ENCODE data around the gene BTC.
"Not testable (repeated sequence)": the region's sequence is repeated elsewhere in the genome, so short reads cannot be mapped to it uniquely, and the experiment has no call there.

Gene BTC

GRCh38 chr4:74794382-74795010, at the start of gene BTC:
BTC (minus strand) TSS chr4:74794523; CDS start chr4:74794325, 198 bp downstream.
- no peak for DNase-seq (ENCODE audit: insufficient read length, low spot score)
- no peak for FAIRE-seq

GRCh38 chr4:74840936-74841509, 46.7 kb upstream of the BTC start:
- no peak for FAIRE-seq
- no peak for DNase-seq (ENCODE audit: insufficient read length, low spot score)

GRCh38 chr4:74838746-74839370, 44.5 kb upstream of the BTC start:
- DNase-seq (ENCODE audit: insufficient read length, low spot score): no peak
- no peak for FAIRE-seq

- no peak for FAIRE-seq
- no peak for DNase-seq (ENCODE audit: insufficient read length, low spot score)
These were observed 36.6 kb upstream of the BTC start for GRCh38 chr4:74830928-74831327.

- DNase-seq (ENCODE audit: insufficient read length, low spot score) (no peak), FAIRE-seq (no peak)
These were observed 28.9 kb upstream of the BTC start for GRCh38 chr4:74823194-74823593.

GRCh38 chr4:74822603-74823002, 28.3 kb upstream of the BTC start:
- FAIRE-seq: no peak
- DNase-seq (ENCODE audit: insufficient read length, low spot score): no peak

- DNase-seq (ENCODE audit: insufficient read length, low spot score) (no peak), FAIRE-seq (no peak)
These were observed 27.2 kb upstream of the BTC start for GRCh38 chr4:74821541-74821940.

GRCh38 chr4:74814052-74814451, 19.7 kb upstream of the BTC start:
- DNase-seq (ENCODE audit: insufficient read length, low spot score): no peak
- FAIRE-seq: no peak

- not testable (repeated sequence) for FAIRE-seq; DNase-seq (ENCODE audit: insufficient read length, low spot score)
These were observed 17.7 kb upstream of the BTC start for GRCh38 chr4:74812056-74812455.

GRCh38 chr4:74805601-74806000, 11.3 kb upstream of the BTC start:
- DNase-seq (ENCODE audit: insufficient read length, low spot score) (no peak), FAIRE-seq (no peak)

- no peak for DNase-seq (ENCODE audit: insufficient read length, low spot score)
- no peak for FAIRE-seq
These were observed 6.0 kb upstream of the BTC start for GRCh38 chr4:74800310-74800709.

- FAIRE-seq: no peak
These were observed 2.3 kb upstream of the BTC start for GRCh38 chr4:74796631-74797030.

GRCh38 chr4:74793757-74794381, 454 bp downstream of the BTC start:
- no peak for FAIRE-seq
- no peak for DNase-seq (ENCODE audit: insufficient read length, low spot score)

More at GRCh38 chr4:74796631-74797030, 2.3 kb upstream of the BTC start:
- DNase-seq (ENCODE audit: insufficient read length, low spot score): no peak

- FAIRE-seq (no peak), DNase-seq (ENCODE audit: insufficient read length, low spot score) (no peak)
These were observed 3.7 kb downstream of the BTC start for GRCh38 chr4:74790652-74791051.

GRCh38 chr4:74789518-74789917, 4.8 kb downstream of the BTC start:
- DNase-seq (ENCODE audit: insufficient read length, low spot score): no peak
- FAIRE-seq: no peak

GRCh38 chr4:74777531-74777930, 16.8 kb downstream of the BTC start:
- DNase-seq (ENCODE audit: insufficient read length, low spot score) (no peak), FAIRE-seq (no peak)

- FAIRE-seq (no peak), DNase-seq (ENCODE audit: insufficient read length, low spot score) (no peak)
These were observed 21.5 kb downstream of the BTC start for GRCh38 chr4:74772783-74773182.

- no peak for FAIRE-seq
These were observed 22.2 kb downstream of the BTC start for GRCh38 chr4:74772106-74772505.

GRCh38 chr4:74770226-74770910, 24.0 kb downstream of the BTC start:
- no peak for DNase-seq (ENCODE audit: insufficient read length, low spot score)

More at GRCh38 chr4:74772106-74772505, 22.2 kb downstream of the BTC start:
- no peak for DNase-seq (ENCODE audit: insufficient read length, low spot score)

GRCh38 chr4:74768857-74769525, 25.3 kb downstream of the BTC start:
- no peak for DNase-seq (ENCODE audit: insufficient read length, low spot score)
- no peak for FAIRE-seq

More at GRCh38 chr4:74770226-74770910, 24.0 kb downstream of the BTC start:
- no peak for FAIRE-seq

GRCh38 chr4:74764119-74764518, 30.2 kb downstream of the BTC start:
- DNase-seq (ENCODE audit: insufficient read length, low spot score) (no peak), FAIRE-seq (no peak)
